A549 (cell line): ENCODE measurements around the gene KCND3. TPM values are rescaled to one million over a fixed set of nuclear protein-coding genes. Genes with fewer than 3 reads are reported as not detected.

ENCODE experiments used
- ATAC-seq, 2 experiments: fragments of 200-7000 bp in 1 of 2; fragments of >200 bp in 1 of 2; cut with Nextera tagmentation in 1 of 2; cut with Tn5 transposase in 1 of 2; 3 replicates each; pipeline versions ENCODE4 v1.8.0 to v1.9.1; 2018 to 2020; ENCODE audit warnings: mild to moderate bottlenecking in 1 of 2, moderate library complexity in 1 of 2
- CTCF ChIA-PET: fragments of 300-600 bp; sonication (Branson Sonifier 250); formaldehyde crosslinking; extraction: SDS; loops from one replicate; lab custom pipeline; 2021; ENCODE audit warnings: antibody characterized with exemption, inconsistent platforms; lab: Yijun Ruan, JAX
- POLR2A ChIA-PET: fragments of 350-600 bp; formaldehyde crosslinking; extraction: SDS; loops from one replicate; lab custom pipeline; 2021; ENCODE audit warnings: antibody characterized with exemption, inconsistent platforms; lab: Yijun Ruan, JAX
- DNase-seq, 2 experiments: peaks; one replicate each; pipeline versions ENCODE4 v3.0.0 to v3.0.0-alpha.2; 2011 to 2016; ENCODE audit warnings: low read depth in 1 of 2, low spot score in 1 of 2
- FAIRE-seq: peaks from 2 replicates; lab custom pipeline; 2011; peaks lifted over from hg19 to GRCh38; lab: Jason Lieb, UNC
- H3K27ac ChIP-seq, 2 experiments: fragments of >200 bp; sonication (Bioruptor Twin); formaldehyde crosslinking; 3 replicates each; pipeline ENCODE4 v1.5.1; 2016 to 2017
- H3K4me1 ChIP-seq: fragments of >200 bp; sonication (Bioruptor Twin); formaldehyde crosslinking; 3 replicates; pipeline ENCODE4 v1.6.1; 2016
- H3K4me2 ChIP-seq: fragments of >200 bp; sonication (Bioruptor Twin); formaldehyde crosslinking; 3 replicates; pipeline ENCODE4 v1.6.1; 2016
- H3K4me3 ChIP-seq: fragments of >200 bp; sonication (Bioruptor Twin); formaldehyde crosslinking; 3 replicates; pipeline ENCODE4 v1.5.1; 2016
- H3K9me3 ChIP-seq: fragments of >200 bp; sonication (Bioruptor Twin); formaldehyde crosslinking; 3 replicates; pipeline ENCODE4 v1.6.1; 2016
- CEBPB ChIP-seq, 2 experiments: fragments of >200 bp in 1 of 2; sonication (Bioruptor Twin) in 1 of 2; formaldehyde crosslinking in 1 of 2; IDR thresholded peaks; 2 replicates each; pipeline ENCODE4 v1.6.1; 2012 to 2016
- CHD4 ChIP-seq: fragments of 200-600 bp; sonication (generic); IDR thresholded peaks from 2 replicates; pipeline ENCODE4 v1.6.1; 2016; ENCODE audit warnings: antibody characterized with exemption, mild to moderate bottlenecking, borderline replicate concordance
- EHMT2 ChIP-seq: fragments of 200-600 bp; sonication (generic); IDR thresholded peaks from 2 replicates; pipeline ENCODE4 v1.6.1; 2016; ENCODE audit warnings: antibody characterized with exemption, low read depth, mild to moderate bottlenecking, moderate library complexity
- EP300 ChIP-seq, 2 experiments: fragments of >200 bp; sonication (Bioruptor Twin); formaldehyde crosslinking; IDR thresholded peaks; 2 replicates in 1 of 2; 3 replicates in 1 of 2; pipeline ENCODE4 v1.6.1; 2016 to 2017
- FOSL2 ChIP-seq, 2 experiments: fragments of 450-650 bp in 1 of 2; fragments of >200 bp in 1 of 2; sonication (Bioruptor Twin) in 1 of 2; formaldehyde crosslinking; IDR thresholded peaks; 2 replicates each; pipeline versions ENCODE4 v1.5.0 to v1.6.1; 2016 to 2020; ENCODE audit warnings: mild to moderate bottlenecking in 1 of 2, moderate library complexity in 1 of 2
- HDAC2 ChIP-seq: fragments of 200-600 bp; sonication (generic); IDR thresholded peaks from 2 replicates; pipeline ENCODE4 v1.6.1; 2016
- HOXB13 ChIP-seq: fragments of 250-450 bp; sonication (Bioruptor Pico); IDR thresholded peaks from 2 replicates; pipeline ENCODE4 v1.5.0; 2020; ENCODE audit warnings: low read depth, mild to moderate bottlenecking, moderate library complexity
- JUNB ChIP-seq: fragments of >200 bp; sonication (Bioruptor Twin); formaldehyde crosslinking; IDR thresholded peaks from 2 replicates; pipeline ENCODE4 v1.6.1; 2016
- MAFK ChIP-seq: fragments of 450-650 bp; IDR thresholded peaks from 2 replicates; pipeline ENCODE4 v1.6.1; 2014; ENCODE audit not compliant: partially characterized antibody
- MYC ChIP-seq: IDR thresholded peaks from 2 replicates; pipeline ENCODE4 v1.6.1; 2012; ENCODE audit warnings: mild to moderate bottlenecking, inconsistent platforms, low read length, improper control_type of control experiment, borderline replicate concordance
- NFE2L2 ChIP-seq: fragments of 150-350 bp; conservative IDR thresholded peaks from 2 replicates; pipeline ENCODE4 v1.6.1; 2014; ENCODE audit warnings: low read length
- POLR2A ChIP-seq: IDR thresholded peaks from 2 replicates; pipeline ENCODE4 v1.6.1; 2012; ENCODE audit warnings: mild to moderate bottlenecking, low read length
- RAD21 ChIP-seq, 2 experiments: fragments of >200 bp in 1 of 2; sonication (Bioruptor Twin) in 1 of 2; formaldehyde crosslinking in 1 of 2; IDR thresholded peaks in 1 of 2; conservative IDR thresholded peaks in 1 of 2; 2 replicates in 1 of 2; 3 replicates in 1 of 2; pipeline ENCODE4 v1.6.1; 2012 to 2018; ENCODE audit warnings: inconsistent platforms in 1 of 2
- RARB ChIP-seq: fragments of 250-450 bp; sonication (Bioruptor Pico); IDR thresholded peaks from 2 replicates; pipeline ENCODE4 v1.8.0; 2021; ENCODE audit warnings: mild to moderate bottlenecking, moderate library complexity
- TP53 ChIP-seq: fragments of 250-450 bp; sonication (Bioruptor Pico); IDR thresholded peaks from 2 replicates; pipeline ENCODE4 v1.5.0; 2021; ENCODE audit warnings: mild to moderate bottlenecking, moderate library complexity
- ZSCAN20 ChIP-seq: fragments of 250-450 bp; sonication (Bioruptor Pico); IDR thresholded peaks from 2 replicates; pipeline ENCODE4 v1.8.0; 2022; ENCODE audit warnings: mild to moderate bottlenecking, moderate library complexity
- WGBS: methylation state at CpG from one replicate; pipeline ENCODE4 v1.1.6; 2017; ENCODE audit errors: missing lambda C conversion rate; 5-methylcytosine and 5-hydroxymethylcytosine counted together
- polyA plus RNA-seq, 4 experiments: library from polyadenylated mRNA; depleted of rRNA in 3 of 4; stranded (reverse); fragments of >200 nt; fragmentation: RNase III in 1 of 4; extraction: RNeasy Plus Mini Kit Qiagen cat#74134 plus additional on column Dnase treatment in 1 of 4; gene quantifications; 2 replicates in 3 of 4; 3 replicates in 1 of 4; pipeline ENCODE4 v1.2.3, GENCODE V29; 2011 to 2017
- TF ChIP-seq, protein P1 (sequence below): fragments of >200 bp; sonication (Bioruptor Twin); formaldehyde crosslinking; IDR thresholded peaks from 2 replicates; pipeline ENCODE4 v1.6.1; 2016
- TF ChIP-seq, protein P2 (sequence below): IDR thresholded peaks from 2 replicates; pipeline ENCODE4 v1.6.1; 2012
- TF ChIP-seq, protein P3 (sequence below): fragments of 250-450 bp; sonication (Bioruptor Pico); IDR thresholded peaks from 2 replicates; pipeline ENCODE4 v1.5.0; 2021; ENCODE audit warnings: mild to moderate bottlenecking, moderate library complexity, borderline replicate concordance
- TF ChIP-seq, protein P4 (sequence below): fragments of 450-650 bp; IDR thresholded peaks from 2 replicates; pipeline ENCODE4 v1.6.1; 2014; ENCODE audit warnings: antibody characterized with exemption
- TF ChIP-seq, protein P5 (sequence below): fragments of >200 bp; sonication (Bioruptor Twin); formaldehyde crosslinking; IDR thresholded peaks from 3 replicates; pipeline ENCODE4 v1.5.1; 2016

Gene KCND3
- polyA plus RNA-seq, 2 of the 4 experiments (the other 2 are of a cell fraction), result not detected

DNA sequence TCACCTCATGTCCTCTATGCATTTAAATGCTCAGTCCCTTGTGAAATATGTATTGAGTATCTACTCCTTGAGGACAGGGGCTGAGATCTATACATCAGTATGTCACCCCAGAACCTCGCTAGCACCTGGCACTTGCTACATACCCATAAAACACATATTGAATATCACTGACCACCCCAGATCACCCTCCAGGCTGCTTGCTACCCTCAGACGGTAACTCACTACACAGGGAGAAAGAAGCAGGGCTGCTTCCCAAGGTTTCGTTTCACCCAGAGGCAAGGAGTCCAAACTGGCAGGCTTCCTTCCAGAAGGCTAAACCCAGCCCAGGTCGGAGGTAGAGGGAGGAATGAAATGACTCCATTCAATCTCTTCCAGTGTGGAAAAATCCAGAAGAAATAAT is 258.8 kb downstream of the KCND3 start:
- CTCF ChIA-PET, result no interaction called here
- no peak overlapping the region for H3K4me3 ChIP-seq
- WGBS, result 77% methylated on average over 3 of the region's 4 CpGs
- TF ChIP-seq RARB (CRISPR knock-in tag) (no peak), HOXB13 (no peak), MYC (no peak)
- TF ChIP-seq, protein P1, sequence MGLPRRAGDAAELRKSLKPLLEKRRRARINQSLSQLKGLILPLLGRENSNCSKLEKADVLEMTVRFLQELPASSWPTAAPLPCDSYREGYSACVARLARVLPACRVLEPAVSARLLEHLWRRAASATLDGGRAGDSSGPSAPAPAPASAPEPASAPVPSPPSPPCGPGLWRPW, result no peak
- no peaks in the 10 kb centered on the region for H3K9me3 ChIP-seq
- POLR2A ChIA-PET, result no interaction called here
- no peak for ATAC-seq
- no peak overlapping the region for H3K27ac ChIP-seq
- DNase-seq, result no peak
- no peak overlapping the region for H3K4me2 ChIP-seq
- FAIRE-seq, result no peak
- H3K4me1 ChIP-seq, result 0 out of 3 replicates have a peak, but pooled peaks cover 3% of the 10 kb centered on the region

DNA sequence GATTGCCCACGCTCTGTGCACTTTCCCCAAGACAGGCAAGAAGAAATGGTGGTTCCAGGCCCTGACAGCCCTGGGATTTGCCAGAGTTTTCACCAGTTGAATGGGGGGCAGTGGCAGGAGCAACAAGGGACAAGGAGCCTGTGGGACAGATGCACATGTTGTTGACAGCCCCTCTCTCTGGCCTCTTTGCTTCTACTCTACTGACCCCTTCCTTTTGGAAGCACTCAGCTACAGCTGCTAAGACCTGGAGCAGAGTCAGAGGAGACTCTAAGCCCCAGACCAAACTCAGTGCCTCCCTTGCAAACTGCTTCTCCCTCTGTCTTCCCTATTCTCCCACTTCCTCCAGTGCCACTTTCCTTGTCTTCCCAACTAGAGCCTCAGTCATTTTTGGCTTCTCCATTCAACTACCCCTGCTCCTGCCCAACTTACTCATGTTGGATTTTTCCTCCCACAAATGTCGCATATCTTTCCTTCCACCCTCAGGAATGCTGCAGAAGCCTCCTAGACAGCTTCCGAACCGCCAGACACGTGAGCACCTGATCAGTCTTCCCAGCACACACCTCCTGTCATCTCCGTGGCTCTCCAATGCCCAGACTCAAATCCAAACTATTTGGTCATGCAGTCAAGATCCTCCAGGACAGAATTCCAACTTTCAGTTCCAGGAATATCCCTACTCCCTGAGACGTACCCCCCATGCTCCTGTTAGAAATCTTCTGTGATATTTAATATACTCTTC is 259.4 kb downstream of the KCND3 start:
- FAIRE-seq (no peak), DNase-seq (no peak)
- TF ChIP-seq, protein P2, sequence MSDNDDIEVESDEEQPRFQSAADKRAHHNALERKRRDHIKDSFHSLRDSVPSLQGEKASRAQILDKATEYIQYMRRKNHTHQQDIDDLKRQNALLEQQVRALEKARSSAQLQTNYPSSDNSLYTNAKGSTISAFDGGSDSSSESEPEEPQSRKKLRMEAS, result no peak
- no peak for TF ChIP-seq MAFK
- no peak for TF ChIP-seq RAD21 (conservative IDR thresholded peaks at IDR 0.05 in 1 of 2, IDR thresholded peaks at IDR 0.05 in 1 of 2)
- no peak for TF ChIP-seq ZSCAN20 (CRISPR knock-in tag)
- no peak for TF ChIP-seq NFE2L2
- TF ChIP-seq, protein P3, sequence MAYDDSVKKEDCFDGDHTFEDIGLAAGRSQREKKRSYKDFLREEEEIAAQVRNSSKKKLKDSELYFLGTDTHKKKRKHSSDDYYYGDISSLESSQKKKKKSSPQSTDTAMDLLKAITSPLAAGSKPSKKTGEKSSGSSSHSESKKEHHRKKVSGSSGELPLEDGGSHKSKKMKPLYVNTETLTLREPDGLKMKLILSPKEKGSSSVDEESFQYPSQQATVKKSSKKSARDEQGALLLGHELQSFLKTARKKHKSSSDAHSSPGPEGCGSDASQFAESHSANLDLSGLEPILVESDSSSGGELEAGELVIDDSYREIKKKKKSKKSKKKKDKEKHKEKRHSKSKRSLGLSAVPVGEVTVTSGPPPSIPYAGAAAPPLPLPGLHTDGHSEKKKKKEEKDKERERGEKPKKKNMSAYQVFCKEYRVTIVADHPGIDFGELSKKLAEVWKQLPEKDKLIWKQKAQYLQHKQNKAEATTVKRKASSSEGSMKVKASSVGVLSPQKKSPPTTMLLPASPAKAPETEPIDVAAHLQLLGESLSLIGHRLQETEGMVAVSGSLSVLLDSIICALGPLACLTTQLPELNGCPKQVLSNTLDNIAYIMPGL, result no peak
- no peak for TF ChIP-seq CHD4
- TF ChIP-seq RARB (CRISPR knock-in tag), result no peak
- no peak for TF ChIP-seq TP53 (CRISPR knock-in tag)
- TF ChIP-seq HDAC2, result no peak
- TF ChIP-seq, all 56 proteins: peak for 0
- Histone ChIP-seq H3K9me3 (no peaks in the 10 kb centered on the region), H3K4me3 (no peak overlapping the region), H3K27ac (no peak overlapping the region), H3K4me1 (0 out of 3 replicates have a peak, but pooled peaks cover 3% of the 10 kb centered on the region), H3K4me2 (no peak overlapping the region)
- POLR2A ChIA-PET, result no interaction called here
- CTCF ChIA-PET, result interaction anchor here (1.1 to 2.5 kb wide), 2 partner anchors 15 to 17 kb away, joined by 5 to 8 read pairs; no protein-coding TSS in a partner anchor
- no peak for ATAC-seq
- WGBS, result 82% methylated on average over 7 of the region's 7 CpGs

DNA sequence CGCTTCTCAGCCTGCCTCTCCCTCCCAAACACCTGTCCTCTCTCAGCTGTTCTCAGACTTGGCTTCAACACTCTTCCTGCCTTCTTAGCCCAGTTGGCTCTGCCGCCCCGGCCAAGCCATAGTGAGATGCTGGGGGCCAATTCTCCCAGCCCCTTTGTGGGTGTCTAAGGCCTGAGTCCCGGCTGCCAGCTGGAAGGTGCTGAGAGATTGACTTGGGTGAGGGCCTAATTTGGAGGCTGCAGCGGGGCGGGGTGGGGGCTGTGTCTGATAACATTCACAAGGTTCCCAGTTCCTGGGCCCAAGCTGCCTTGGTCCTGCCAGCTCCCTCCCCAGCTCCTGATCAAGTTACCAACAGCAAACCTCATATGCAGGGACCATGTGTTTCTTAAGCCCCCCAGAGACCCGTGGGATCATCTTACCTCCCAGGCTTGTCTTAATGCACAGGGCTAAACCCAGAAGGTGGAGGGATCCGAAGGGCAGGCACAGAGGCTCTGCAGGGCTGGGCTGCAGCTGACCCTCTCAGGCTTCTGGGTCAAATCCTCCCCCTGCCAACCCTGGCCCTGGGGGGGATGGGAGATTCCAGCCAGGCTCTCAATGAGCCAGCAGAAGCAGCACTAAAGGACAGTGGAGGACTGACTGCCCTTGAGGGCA is 260.1 kb downstream of the KCND3 start:
- Histone ChIP-seq H3K4me3 (no peak overlapping the region), H3K4me1 (0 out of 3 replicates have a peak, but pooled peaks cover 3% of the 10 kb centered on the region), H3K27ac (no peak overlapping the region), H3K9me3 (no peaks in the 10 kb centered on the region), H3K4me2 (no peak overlapping the region)
- WGBS, result 48% methylated on average over 4 of the region's 8 CpGs
- ATAC-seq (no peak), DNase-seq (no peak), FAIRE-seq (no peak)
- TF ChIP-seq, protein P4, sequence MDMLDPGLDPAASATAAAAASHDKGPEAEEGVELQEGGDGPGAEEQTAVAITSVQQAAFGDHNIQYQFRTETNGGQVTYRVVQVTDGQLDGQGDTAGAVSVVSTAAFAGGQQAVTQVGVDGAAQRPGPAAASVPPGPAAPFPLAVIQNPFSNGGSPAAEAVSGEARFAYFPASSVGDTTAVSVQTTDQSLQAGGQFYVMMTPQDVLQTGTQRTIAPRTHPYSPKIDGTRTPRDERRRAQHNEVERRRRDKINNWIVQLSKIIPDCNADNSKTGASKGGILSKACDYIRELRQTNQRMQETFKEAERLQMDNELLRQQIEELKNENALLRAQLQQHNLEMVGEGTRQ, result no peak
- no peak for TF ChIP-seq POLR2A
- TF ChIP-seq EHMT2, result no peak
- no peak for TF ChIP-seq EP300 (IDR thresholded peaks at IDR 0.05)
- TF ChIP-seq, protein P5, sequence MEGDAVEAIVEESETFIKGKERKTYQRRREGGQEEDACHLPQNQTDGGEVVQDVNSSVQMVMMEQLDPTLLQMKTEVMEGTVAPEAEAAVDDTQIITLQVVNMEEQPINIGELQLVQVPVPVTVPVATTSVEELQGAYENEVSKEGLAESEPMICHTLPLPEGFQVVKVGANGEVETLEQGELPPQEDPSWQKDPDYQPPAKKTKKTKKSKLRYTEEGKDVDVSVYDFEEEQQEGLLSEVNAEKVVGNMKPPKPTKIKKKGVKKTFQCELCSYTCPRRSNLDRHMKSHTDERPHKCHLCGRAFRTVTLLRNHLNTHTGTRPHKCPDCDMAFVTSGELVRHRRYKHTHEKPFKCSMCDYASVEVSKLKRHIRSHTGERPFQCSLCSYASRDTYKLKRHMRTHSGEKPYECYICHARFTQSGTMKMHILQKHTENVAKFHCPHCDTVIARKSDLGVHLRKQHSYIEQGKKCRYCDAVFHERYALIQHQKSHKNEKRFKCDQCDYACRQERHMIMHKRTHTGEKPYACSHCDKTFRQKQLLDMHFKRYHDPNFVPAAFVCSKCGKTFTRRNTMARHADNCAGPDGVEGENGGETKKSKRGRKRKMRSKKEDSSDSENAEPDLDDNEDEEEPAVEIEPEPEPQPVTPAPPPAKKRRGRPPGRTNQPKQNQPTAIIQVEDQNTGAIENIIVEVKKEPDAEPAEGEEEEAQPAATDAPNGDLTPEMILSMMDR, result no peak
- no peak for TF ChIP-seq FOSL2 (IDR thresholded peaks at IDR 0.05)
- TF ChIP-seq FOSL2 (CRISPR knock-in tag; IDR thresholded peaks at IDR 0.05), result no peak
- no peak for TF ChIP-seq CHD4
- TF ChIP-seq CEBPB (IDR thresholded peaks at IDR 0.05), result no peak
- TF ChIP-seq JUNB, result no peak
- POLR2A ChIA-PET, result no interaction called here
- CTCF ChIA-PET, result interaction anchor here (1.1 to 2.5 kb wide), 4 partner anchors 14 to 40 kb away, joined by 3 to 8 read pairs (median 5); no protein-coding TSS in a partner anchor
